Stimulated activated CD4-positive, alpha-beta T cell treated with anti-CD3 and anti-CD28 coated beads, Interleukin-4, amount 100 ng/mL, for 48 hours (primary cell): ENCODE data around the gene CLDN7.
A peak's percentile ranks its signal among the peaks of the same experiment; 100 is the strongest.

ENCODE experiments used
- DNase-seq, 2 donors: peaks; one replicate each; pipeline ENCODE4 v3.0.0-alpha.2; 2020; ENCODE audit warnings: low read depth in 2 of 2

The CLDN7 gene

GRCh38 chr17:7220593-7221277 is 41.5 kb downstream of the CLDN7 start:
- DNase-seq: peak; percentile 46 to 53

- peak; percentile 75 to 82 for DNase-seq
Observed at GRCh38 chr17:7219812-7220592, 42.3 kb downstream of the CLDN7 start, which contains the start of the genes ACADVL and DLG4. Gene ACADVL (plus strand): TSS chr17:7219938. CDS start chr17:7219985, 47 bp downstream. Gene DLG4 (minus strand): TSS chr17:7219836.

- DNase-seq: no peak
Observed at GRCh38 chr17:7219229-7219811, 43.0 kb downstream of the CLDN7 start.

GRCh38 chr17:7218758-7219157 is 43.5 kb downstream of the CLDN7 start:
- DNase-seq: no peak

GRCh38 chr17:7218166-7218565 is 44.1 kb downstream of the CLDN7 start:
- no peak for DNase-seq

- DNase-seq: no peak
Observed at GRCh38 chr17:7217113-7217987, 44.9 kb downstream of the CLDN7 start.

- DNase-seq: no peak
Observed at GRCh38 chr17:7216242-7217112, 45.8 kb downstream of the CLDN7 start.

GRCh38 chr17:7215652-7216180 is 46.6 kb downstream of the CLDN7 start:
- no peak for DNase-seq

GRCh38 chr17:7215136-7215638 is 47.1 kb downstream of the CLDN7 start:
- no peak for DNase-seq

GRCh38 chr17:7214300-7215135 is 47.8 kb downstream of the CLDN7 start:
- DNase-seq: peak; percentile 100

- peak; percentile 50 to 52 for DNase-seq
Observed at GRCh38 chr17:7213895-7214299, 48.4 kb downstream of the CLDN7 start.

- no peak for DNase-seq
Observed at GRCh38 chr17:7211491-7212273, 50.6 kb downstream of the CLDN7 start.
